ENCODE measurements around the gene ROPN1. TPM values are rescaled to one million over a fixed set of nuclear protein-coding genes. Genes with fewer than 3 reads are reported as not detected.

ROPN1 gene
- total RNA-seq, 6 experiments from 2014 or later, result not detected

DNA sequence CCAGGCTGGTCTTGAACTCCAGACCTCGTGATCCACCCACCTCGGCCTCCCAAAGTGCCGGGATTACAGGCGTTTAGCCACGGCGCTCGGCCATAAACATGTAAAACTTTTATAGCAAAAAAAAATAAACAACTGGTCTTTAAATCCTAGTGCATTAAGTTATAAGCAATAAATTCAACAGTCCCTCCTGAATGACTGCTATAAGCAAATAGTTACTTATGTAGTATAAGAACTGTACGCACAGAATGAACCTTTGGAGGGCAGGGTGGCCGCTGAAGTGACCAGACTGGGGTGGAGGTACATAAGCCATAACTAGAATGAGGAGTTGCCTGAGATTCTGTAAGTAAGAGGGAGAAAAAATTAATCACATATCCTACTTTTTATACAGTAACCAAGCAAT, 43.5 kb downstream of the ROPN1 start:
- no peak for DNase-seq
- TF ChIP-seq, protein P1, sequence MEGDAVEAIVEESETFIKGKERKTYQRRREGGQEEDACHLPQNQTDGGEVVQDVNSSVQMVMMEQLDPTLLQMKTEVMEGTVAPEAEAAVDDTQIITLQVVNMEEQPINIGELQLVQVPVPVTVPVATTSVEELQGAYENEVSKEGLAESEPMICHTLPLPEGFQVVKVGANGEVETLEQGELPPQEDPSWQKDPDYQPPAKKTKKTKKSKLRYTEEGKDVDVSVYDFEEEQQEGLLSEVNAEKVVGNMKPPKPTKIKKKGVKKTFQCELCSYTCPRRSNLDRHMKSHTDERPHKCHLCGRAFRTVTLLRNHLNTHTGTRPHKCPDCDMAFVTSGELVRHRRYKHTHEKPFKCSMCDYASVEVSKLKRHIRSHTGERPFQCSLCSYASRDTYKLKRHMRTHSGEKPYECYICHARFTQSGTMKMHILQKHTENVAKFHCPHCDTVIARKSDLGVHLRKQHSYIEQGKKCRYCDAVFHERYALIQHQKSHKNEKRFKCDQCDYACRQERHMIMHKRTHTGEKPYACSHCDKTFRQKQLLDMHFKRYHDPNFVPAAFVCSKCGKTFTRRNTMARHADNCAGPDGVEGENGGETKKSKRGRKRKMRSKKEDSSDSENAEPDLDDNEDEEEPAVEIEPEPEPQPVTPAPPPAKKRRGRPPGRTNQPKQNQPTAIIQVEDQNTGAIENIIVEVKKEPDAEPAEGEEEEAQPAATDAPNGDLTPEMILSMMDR (IDR thresholded peaks at IDR 0.05), result no peak
- TF ChIP-seq POLR2A (IDR thresholded peaks at IDR 0.05), result no peak
- Histone ChIP-seq H3K27me3 (no peaks in the 10 kb centered on the region), H3K36me3 (peaks cover 0 to 11% (median 3%) of the 10 kb centered on the region in 4 donors), H3K9me3 (no peaks in the 10 kb centered on the region), H3K4me3 (no peak overlapping the region), H3K4me1 (no peaks in the 10 kb centered on the region), H3K27ac (no peak overlapping the region)
- intact Hi-C loops (cut with DNase I), result no loop called here
- ATAC-seq, result no peak
- 100% methylated on average over 8 of the region's 9 CpGs for WGBS (ENCODE audit: insufficient coverage, low coverage, low lambda C conversion rate, missing lambda C conversion rate)

DNA sequence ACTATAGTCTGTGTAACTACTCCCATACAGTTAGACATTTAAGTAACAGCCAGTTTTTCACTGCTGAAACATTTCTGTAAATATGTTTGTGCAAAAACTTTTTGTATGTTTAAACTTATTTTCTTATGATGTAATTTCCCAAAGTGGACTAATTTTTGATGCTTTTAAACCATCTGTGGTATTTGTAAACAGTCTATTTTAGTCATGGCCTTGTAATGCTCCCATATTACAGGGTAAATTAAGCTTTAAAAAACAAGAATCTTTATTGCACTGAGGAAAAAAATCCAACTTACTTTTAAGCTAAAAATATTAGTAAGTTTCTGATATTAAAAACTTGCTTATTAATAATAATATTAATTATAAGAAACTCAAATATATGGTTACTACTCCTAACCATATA, 44.4 kb downstream of the ROPN1 start:
- Histone ChIP-seq H3K4me3 (no peak overlapping the region), H3K36me3 (peaks cover 0 to 11% (median 0%) of the 10 kb centered on the region in 4 donors), H3K27ac (no peak overlapping the region), H3K27me3 (no peaks in the 10 kb centered on the region), H3K4me1 (no peaks in the 10 kb centered on the region), H3K9me3 (no peaks in the 10 kb centered on the region)
- ATAC-seq, result no peak
- TF ChIP-seq, protein P1 (IDR thresholded peaks at IDR 0.05), result no peak
- no peak for TF ChIP-seq POLR2A (IDR thresholded peaks at IDR 0.05)
- intact Hi-C loops (cut with DNase I), result no loop called here
- DNase-seq, result no peak

DNA sequence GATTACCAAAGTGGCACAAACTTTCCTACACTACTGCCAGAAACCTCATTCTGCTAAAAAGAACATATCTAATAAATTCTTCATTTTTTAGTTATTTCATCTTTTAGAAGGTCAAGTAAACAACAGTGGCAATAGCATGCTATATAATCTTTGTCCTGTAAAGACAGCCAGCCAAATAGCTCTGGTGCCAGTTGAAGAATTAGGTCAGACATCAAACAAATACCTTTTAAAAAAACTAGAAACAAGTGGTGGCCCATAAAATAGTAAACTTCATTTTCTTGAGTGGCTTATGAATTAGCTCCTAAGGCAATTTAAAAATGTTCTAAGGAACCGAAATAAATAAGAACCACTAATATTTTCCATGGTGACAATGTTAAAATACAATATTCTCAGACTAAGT, 50.4 kb downstream of the ROPN1 start:
- ATAC-seq (peak in 3 of 4 donors; percentile 19 to 65 (median 64)), DNase-seq (no peak)
- Histone ChIP-seq H3K4me1 (peaks cover 0 to 20% (median 0%) of the 10 kb centered on the region in 4 donors), H3K27me3 (no peaks in the 10 kb centered on the region), H3K9me3 (no peaks in the 10 kb centered on the region), H3K36me3 (no peaks in the 10 kb centered on the region), H3K4me3 (no peak overlapping the region), H3K27ac (no peak overlapping the region)
- intact Hi-C loops (cut with DNase I), result no loop called here
- WGBS (ENCODE audit: insufficient coverage, low coverage, low lambda C conversion rate, missing lambda C conversion rate), result 47% methylated on average over 1 of the region's 1 CpG
- no peak for TF ChIP-seq POLR2A (IDR thresholded peaks at IDR 0.05)
- TF ChIP-seq, protein P1 (IDR thresholded peaks at IDR 0.05), result no peak

DNA sequence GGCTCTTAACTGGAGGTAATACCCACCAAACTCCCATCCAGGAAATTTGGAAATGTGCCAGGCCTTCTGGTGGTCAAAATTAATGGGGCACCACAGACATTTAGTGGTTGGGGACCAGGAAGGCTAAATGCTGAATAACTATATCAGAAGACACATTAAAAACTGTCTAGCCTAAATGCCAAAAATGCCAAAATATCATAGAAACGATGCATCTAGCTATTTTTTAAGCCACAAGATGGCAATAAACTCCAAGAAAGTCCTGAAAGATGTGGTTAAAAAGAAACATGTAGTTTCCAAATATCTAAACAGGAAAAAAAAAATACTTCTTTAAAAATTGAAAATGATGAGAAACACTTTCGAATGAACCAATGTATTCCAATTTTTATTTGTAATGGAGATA, 50.8 kb downstream of the ROPN1 start:
- no peak overlapping the region for H3K27ac ChIP-seq
- ATAC-seq, result no peak
- no peak for DNase-seq

More for the DNA sequence above, 50.8 kb downstream of the ROPN1 start:
- H3K4me1 ChIP-seq, result peaks cover 0 to 20% (median 0%) of the 10 kb centered on the region in 4 donors
- H3K4me3 ChIP-seq, result no peak overlapping the region
- no peaks in the 10 kb centered on the region for H3K27me3 ChIP-seq
- intact Hi-C loops (cut with DNase I), result no loop called here
- H3K36me3 ChIP-seq, result no peaks in the 10 kb centered on the region
- WGBS (ENCODE audit: insufficient coverage, low coverage, low lambda C conversion rate, missing lambda C conversion rate), result 27% methylated on average over 2 of the region's 2 CpGs
- TF ChIP-seq, protein P1 (IDR thresholded peaks at IDR 0.05), result peak in 3 of 4 donors; percentile 3 to 36 (median 27)
- TF ChIP-seq POLR2A (IDR thresholded peaks at IDR 0.05), result no peak
- H3K9me3 ChIP-seq, result no peaks in the 10 kb centered on the region

Measured in right lobe of liver (tissue), 6 donors.